GM12878 (cell line): ENCODE measurements around the gene CAST.

Experiments used
- BRCA1 ChIP-seq: IDR thresholded peaks from 2 replicates; pipeline ENCODE4 v1.6.1; 2011; ENCODE audit warnings: low read depth, low read length, improper control_type of control experiment
- CTCF ChIP-seq, 3 experiments: IDR thresholded peaks in 2 of 3; conservative IDR thresholded peaks in 1 of 3; 2 replicates each; pipeline ENCODE4 v1.5.1; 2011; ENCODE audit warnings: low read depth in 3 of 3, low read length in 3 of 3, mild to moderate bottlenecking in 3 of 3, control low read depth in 2 of 3, moderate library complexity in 2 of 3, inconsistent platforms in 1 of 3, mixed read lengths in 1 of 3; ENCODE audit not compliant: control insufficient read depth in 2 of 3, insufficient read depth in 1 of 3; ENCODE audit errors: extremely low read depth in 1 of 3
- IKZF1 ChIP-seq: fragments of 450-650 bp; conservative IDR thresholded peaks from 2 replicates; pipeline ENCODE4 v1.6.1; 2017; ENCODE audit warnings: antibody characterized with exemption, mild to moderate bottlenecking
- JUND ChIP-seq: IDR thresholded peaks from 2 replicates; pipeline ENCODE4 v1.6.1; 2012; ENCODE audit warnings: low read depth, mild to moderate bottlenecking, low read length, improper control_type of control experiment, moderate library complexity
- NR2C2 ChIP-seq: IDR thresholded peaks from 2 replicates; pipeline ENCODE4 v1.6.1; 2011; ENCODE audit warnings: borderline replicate concordance, low read depth; ENCODE audit not compliant: control insufficient read depth, insufficient read length
- PML ChIP-seq: IDR thresholded peaks from 2 replicates; pipeline ENCODE4 v1.6.1; 2012; ENCODE audit warnings: low read length, inconsistent platforms
- POLR2AphosphoS5 ChIP-seq: IDR thresholded peaks from 2 replicates; pipeline ENCODE4 v1.6.1; 2011; ENCODE audit warnings: mild to moderate bottlenecking, low read length, inconsistent platforms
- REST ChIP-seq: IDR thresholded peaks from 2 replicates; pipeline ENCODE4 v1.6.1; 2012; ENCODE audit warnings: mild to moderate bottlenecking, low read depth, low read length
- SIN3A ChIP-seq: IDR thresholded peaks from 2 replicates; pipeline ENCODE4 v1.6.1; 2012; ENCODE audit warnings: low read depth, low read length, improper control_type of control experiment
- SREBF2 ChIP-seq: IDR thresholded peaks from 2 replicates; pipeline ENCODE4 v1.6.1; 2012; ENCODE audit warnings: mild to moderate bottlenecking, low read length
- ZNF274 ChIP-seq: IDR thresholded peaks from one replicate; pipeline ENCODE4 v1.8.0; 2011; ENCODE audit not compliant: insufficient read length, insufficient read depth

- no peak for TF ChIP-seq REST
- no peak for TF ChIP-seq NR2C2
- no peak for TF ChIP-seq CTCF (IDR thresholded peaks at IDR 0.05 in 2 of 3, conservative IDR thresholded peaks at IDR 0.05 in 1 of 3; ENCODE audit: control insufficient read depth in 2 of 3, extremely low read depth in 1 of 3, insufficient read depth in 1 of 3, low read depth in 3 of 3, low read length in 3 of 3)
- no peak for TF ChIP-seq BRCA1
- TF ChIP-seq POLR2AphosphoS5, result no peak
- TF ChIP-seq PML, result no peak
- no peak for TF ChIP-seq JUND
- TF ChIP-seq SIN3A, result no peak
- no peak for TF ChIP-seq IKZF1
- no peak for TF ChIP-seq SREBF2
- no peak for TF ChIP-seq ZNF274
Measured at GRCh38 chr5:96721351-96721977, 59.3 kb downstream of the CAST start.
